ENCODE measurements around the gene TMEM220.

TMEM220 gene

DNA sequence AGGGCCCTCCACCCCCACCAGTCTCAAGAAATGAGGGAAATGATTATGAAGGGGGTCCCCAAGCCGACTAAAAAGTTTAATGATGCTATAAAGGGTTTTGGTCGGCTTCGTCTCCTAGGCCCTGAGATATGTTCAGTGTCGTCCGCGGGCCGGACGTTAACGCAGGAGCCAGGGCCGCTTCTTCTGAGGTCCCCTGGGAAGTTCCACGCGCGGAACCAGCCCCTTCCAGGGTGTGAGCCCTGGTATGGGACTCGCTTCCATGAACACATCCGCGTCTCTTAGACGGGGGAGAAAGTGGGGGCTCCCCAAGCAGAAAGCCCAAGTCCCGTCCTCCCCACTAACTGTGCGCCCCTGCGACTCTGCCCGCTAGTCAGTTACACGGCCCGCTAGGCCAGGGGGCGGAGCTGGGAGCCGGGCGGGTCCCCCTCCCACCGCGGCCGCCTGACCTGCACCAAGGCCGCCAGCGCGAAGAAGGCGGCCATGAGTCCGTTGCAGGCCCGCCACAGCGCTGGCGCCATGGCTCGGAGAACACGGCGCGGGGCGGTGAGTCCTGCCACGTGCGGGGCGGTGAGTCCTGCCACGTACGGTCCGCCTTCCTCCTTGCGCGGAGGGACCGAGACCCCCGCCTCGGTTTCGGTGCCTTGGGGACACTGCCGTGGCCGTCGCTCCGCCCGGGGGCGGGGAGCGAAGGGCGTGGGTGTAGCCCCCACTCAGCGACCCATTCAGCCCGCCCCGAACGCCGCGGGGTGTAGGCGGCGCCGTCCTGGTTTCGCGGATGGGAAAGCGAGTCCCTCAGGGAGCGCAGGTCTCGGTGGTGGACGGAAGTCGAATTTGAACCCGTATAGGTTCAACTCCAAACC is at the start of gene TMEM220:
Gene TMEM220, minus strand, starts transcription at position 690 of the 860 bp plus-strand sequence. Its CDS starts 172 bp downstream, at position 518.
- TF ChIP-seq, protein P1, sequence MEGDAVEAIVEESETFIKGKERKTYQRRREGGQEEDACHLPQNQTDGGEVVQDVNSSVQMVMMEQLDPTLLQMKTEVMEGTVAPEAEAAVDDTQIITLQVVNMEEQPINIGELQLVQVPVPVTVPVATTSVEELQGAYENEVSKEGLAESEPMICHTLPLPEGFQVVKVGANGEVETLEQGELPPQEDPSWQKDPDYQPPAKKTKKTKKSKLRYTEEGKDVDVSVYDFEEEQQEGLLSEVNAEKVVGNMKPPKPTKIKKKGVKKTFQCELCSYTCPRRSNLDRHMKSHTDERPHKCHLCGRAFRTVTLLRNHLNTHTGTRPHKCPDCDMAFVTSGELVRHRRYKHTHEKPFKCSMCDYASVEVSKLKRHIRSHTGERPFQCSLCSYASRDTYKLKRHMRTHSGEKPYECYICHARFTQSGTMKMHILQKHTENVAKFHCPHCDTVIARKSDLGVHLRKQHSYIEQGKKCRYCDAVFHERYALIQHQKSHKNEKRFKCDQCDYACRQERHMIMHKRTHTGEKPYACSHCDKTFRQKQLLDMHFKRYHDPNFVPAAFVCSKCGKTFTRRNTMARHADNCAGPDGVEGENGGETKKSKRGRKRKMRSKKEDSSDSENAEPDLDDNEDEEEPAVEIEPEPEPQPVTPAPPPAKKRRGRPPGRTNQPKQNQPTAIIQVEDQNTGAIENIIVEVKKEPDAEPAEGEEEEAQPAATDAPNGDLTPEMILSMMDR (IDR thresholded peaks at IDR 0.05; ENCODE audit: low read depth, low read length), result no peak
- peak; percentile 81 for DNase-seq (ENCODE audit: low read depth, low spot score)
- peak within 1 kb of the TSS; percentile 41 for H3K4me3 ChIP-seq (ENCODE audit: low read depth, low read length)
- in situ Hi-C loops (cut with HindIII; ENCODE audit: low sequenced_read_pairs), result no loop called here

DNA sequence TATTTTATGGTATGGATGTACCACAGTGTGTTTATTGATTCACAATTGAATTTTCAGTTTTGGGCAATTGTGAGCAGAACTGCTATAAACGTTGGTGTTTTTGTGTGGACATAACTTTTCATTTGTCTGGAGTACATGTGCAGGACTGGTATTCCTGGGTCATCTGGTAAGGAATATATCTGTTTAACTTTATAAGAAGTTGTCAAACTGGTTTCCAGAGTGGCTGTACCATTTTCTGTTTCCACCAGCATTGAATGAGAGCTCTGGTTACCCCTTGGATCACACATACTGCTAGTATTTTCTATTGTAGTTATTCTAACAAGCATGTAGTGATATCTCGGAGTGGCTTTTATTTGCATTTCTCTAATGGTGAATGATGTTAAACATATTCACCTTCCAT is 49.8 kb upstream of the TMEM220 start:
- TF ChIP-seq, protein P1 (IDR thresholded peaks at IDR 0.05; ENCODE audit: low read depth, low read length), result no peak
- no peak overlapping the region for H3K4me3 ChIP-seq (ENCODE audit: low read depth, low read length)
- no peak for DNase-seq (ENCODE audit: low read depth, low spot score)
- in situ Hi-C loops (cut with HindIII; ENCODE audit: low sequenced_read_pairs), result no loop called here

DNA sequence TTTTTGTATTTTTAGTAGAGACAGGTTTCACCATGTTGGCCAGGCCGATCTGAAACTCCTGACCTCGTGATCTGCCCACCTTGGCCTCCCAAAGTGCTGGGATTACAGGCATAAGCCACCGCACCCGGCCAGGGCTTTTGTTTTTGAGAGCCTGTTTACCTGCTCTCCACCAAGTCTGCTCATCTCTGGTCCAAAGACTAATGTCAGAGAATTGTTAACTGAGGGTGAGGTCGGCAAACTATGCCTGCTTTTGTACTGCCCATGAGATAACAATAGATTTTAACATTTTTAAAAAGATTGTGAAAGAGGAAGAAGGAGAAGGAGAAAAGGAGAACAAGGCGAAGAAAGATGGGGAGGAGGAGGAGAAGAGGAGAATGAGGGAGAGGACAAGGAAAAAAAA is 48.1 kb upstream of the TMEM220 start:
- no peak for DNase-seq (ENCODE audit: low read depth, low spot score)
- H3K4me3 ChIP-seq (ENCODE audit: low read depth, low read length), result no peak overlapping the region
- in situ Hi-C loops (cut with HindIII; ENCODE audit: low sequenced_read_pairs), result no loop called here
- TF ChIP-seq, protein P1 (IDR thresholded peaks at IDR 0.05; ENCODE audit: low read depth, low read length), result no peak

DNA sequence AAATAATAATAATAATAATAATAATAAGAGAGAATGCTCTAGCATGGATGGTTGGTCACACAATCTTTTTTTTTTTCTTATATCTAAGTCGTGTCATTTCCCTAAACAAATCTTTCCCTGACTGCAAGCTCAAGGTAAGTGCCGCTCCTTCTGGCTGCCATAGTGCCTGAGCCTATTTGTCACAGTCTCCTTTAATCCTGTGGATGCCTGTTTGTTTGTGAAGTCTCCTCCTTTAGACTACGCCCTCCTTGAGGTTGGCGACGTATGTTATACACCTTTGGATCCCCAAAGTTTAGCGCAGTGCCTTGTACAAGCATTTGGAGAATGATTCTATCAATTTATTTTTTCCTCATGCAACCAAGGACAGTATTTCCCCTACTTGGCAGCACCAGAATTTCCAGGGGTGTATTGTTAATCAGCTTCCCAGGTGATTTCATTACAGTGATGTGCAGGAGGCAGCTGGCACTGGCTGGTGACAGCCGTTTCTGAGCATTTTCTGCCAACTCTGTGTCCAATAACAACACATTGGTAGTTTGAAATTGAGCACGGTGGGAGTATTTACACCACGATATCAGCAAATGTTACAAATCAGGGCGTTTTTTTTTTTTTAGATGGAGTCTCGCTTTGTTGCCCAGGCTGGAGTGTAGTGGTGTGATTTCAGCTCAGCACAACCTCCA is 47.4 kb upstream of the TMEM220 start:
- DNase-seq (ENCODE audit: low read depth, low spot score), result no peak
- no peak overlapping the region for H3K4me3 ChIP-seq (ENCODE audit: low read depth, low read length)
- TF ChIP-seq, protein P1 (IDR thresholded peaks at IDR 0.05; ENCODE audit: low read depth, low read length), result no peak
- in situ Hi-C loops (cut with HindIII; ENCODE audit: low sequenced_read_pairs), result no loop called here

DNA sequence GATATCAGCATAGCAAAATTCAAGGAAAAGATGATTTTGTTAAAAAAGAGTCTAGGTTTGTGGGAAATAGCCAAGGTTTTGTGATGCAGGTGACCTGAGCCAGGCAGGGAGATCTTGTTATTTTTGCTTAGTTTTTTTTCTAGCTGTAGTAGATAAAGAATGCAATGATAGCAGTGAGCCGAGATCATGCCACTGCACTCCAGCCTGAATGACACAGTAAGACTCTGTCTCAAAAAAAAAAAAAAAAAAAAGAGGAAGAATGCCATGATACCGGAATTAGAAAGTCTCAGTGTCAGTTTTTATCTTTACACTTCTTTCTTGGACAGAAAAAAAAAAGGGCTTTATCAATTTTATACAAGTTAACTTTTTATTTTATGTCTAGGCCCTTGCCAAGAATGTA is 46.6 kb upstream of the TMEM220 start:
- DNase-seq (ENCODE audit: low read depth, low spot score), result no peak
- TF ChIP-seq, protein P1 (IDR thresholded peaks at IDR 0.05; ENCODE audit: low read depth, low read length), result no peak
- no peak overlapping the region for H3K4me3 ChIP-seq (ENCODE audit: low read depth, low read length)
- in situ Hi-C loops (cut with HindIII; ENCODE audit: low sequenced_read_pairs), result no loop called here

DNA sequence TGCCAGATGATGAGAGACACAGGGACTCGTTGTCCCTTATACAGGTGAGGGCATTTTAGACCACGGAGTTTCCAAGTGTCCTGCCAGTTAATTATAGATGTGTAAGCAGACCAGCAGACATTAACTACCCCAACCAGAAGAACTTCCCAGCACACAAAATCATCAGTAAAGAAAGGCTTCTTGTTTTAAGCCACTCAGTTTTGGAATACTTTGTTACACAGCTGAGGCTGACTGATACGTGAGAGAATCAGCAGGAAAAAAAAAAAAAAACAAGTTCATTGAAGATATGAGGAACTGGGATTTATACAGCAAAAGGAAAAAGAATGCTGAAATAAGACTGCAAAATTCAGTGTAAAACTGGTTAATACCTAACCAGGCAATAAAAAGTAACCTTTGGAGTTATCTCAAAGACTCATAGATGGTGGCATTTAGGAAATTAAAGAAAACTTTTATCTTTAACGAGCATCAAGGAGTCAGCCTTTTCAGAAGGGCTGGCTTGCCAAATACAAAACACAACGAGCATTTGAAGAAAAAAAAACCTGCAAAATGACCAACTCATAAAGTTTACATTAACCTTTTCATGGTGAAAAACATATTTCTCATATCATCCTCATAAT is 46.0 kb upstream of the TMEM220 start:
- DNase-seq (ENCODE audit: low read depth, low spot score), result no peak
- TF ChIP-seq, protein P1 (IDR thresholded peaks at IDR 0.05; ENCODE audit: low read depth, low read length), result no peak
- in situ Hi-C loops (cut with HindIII; ENCODE audit: low sequenced_read_pairs), result no loop called here
- H3K4me3 ChIP-seq (ENCODE audit: low read depth, low read length), result no peak overlapping the region

Measured in astrocyte of the spinal cord (primary cell).